ENCODE results near the gene KRTAP9-4.

GRCh38 chr17:41226051-41226450 is 23.4 kb upstream of the KRTAP9-4 start:
- TF ChIP-seq CTCF (IDR thresholded peaks at IDR 0.05) (no peak), POLR2A (IDR thresholded peaks at IDR 0.05) (no peak)
